Measurements from ENCODE around the gene IRF2BP2.
A peak's percentile ranks its signal among the peaks of the same experiment; 100 is the strongest.

The IRF2BP2 gene

GRCh38 chr1:234612352-234613127 lies 2.6 kb upstream of the IRF2BP2 start:
- DNase-seq (ENCODE audit: low read depth): no peak

- DNase-seq (ENCODE audit: low read depth): no peak
These were observed 1.9 kb upstream of the IRF2BP2 start for GRCh38 chr1:234611847-234612351.

GRCh38 chr1:234611225-234611846 lies 1.4 kb upstream of the IRF2BP2 start:
- DNase-seq (ENCODE audit: low read depth): no peak

- DNase-seq (ENCODE audit: low read depth): peak; percentile 74
These were observed 767 bp upstream of the IRF2BP2 start for GRCh38 chr1:234610666-234611224.

GRCh38 chr1:234609691-234610042 lies 311 bp downstream of the IRF2BP2 start:
- DNase-seq (ENCODE audit: low read depth): no peak

GRCh38 chr1:234608911-234609690 lies 877 bp downstream of the IRF2BP2 start:
- no peak for DNase-seq (ENCODE audit: low read depth)

- no peak for DNase-seq (ENCODE audit: low read depth)
These were observed 1.7 kb downstream of the IRF2BP2 start for GRCh38 chr1:234608025-234608910.

GRCh38 chr1:234607109-234608024 lies 2.6 kb downstream of the IRF2BP2 start:
- no peak for DNase-seq (ENCODE audit: low read depth)

- no peak for DNase-seq (ENCODE audit: low read depth)
These were observed 3.2 kb downstream of the IRF2BP2 start for GRCh38 chr1:234606784-234607108.

GRCh38 chr1:234605983-234606783 lies 3.8 kb downstream of the IRF2BP2 start:
- DNase-seq (ENCODE audit: low read depth): no peak

- DNase-seq (ENCODE audit: low read depth): no peak
These were observed 4.5 kb downstream of the IRF2BP2 start for GRCh38 chr1:234605399-234605982.

- DNase-seq (ENCODE audit: low read depth): no peak
These were observed 5.2 kb downstream of the IRF2BP2 start for GRCh38 chr1:234604495-234605398.

- no peak for DNase-seq (ENCODE audit: low read depth)
These were observed 6.5 kb downstream of the IRF2BP2 start for GRCh38 chr1:234603221-234604204.

- no peak for DNase-seq (ENCODE audit: low read depth)
These were observed 7.4 kb downstream of the IRF2BP2 start for GRCh38 chr1:234602334-234603220.

GRCh38 chr1:234601301-234602017 lies 8.5 kb downstream of the IRF2BP2 start:
- DNase-seq (ENCODE audit: low read depth): no peak
